GM23338 (cell line): ENCODE results near the gene DRGX.

Experiments used
- ETS1 ChIP-seq: IDR thresholded peaks from 2 replicates; pipeline ENCODE4 v1.6.1; 2016; ENCODE audit warnings: antibody characterized with exemption
- EZH2 ChIP-seq: fragments of 200-600 bp; sonication (generic); IDR thresholded peaks from one replicate; pipeline ENCODE4 v1.8.0; 2017; ENCODE audit warnings: antibody characterized with exemption, mild to moderate bottlenecking, low read depth; ENCODE audit not compliant: unreplicated experiment
- EZH2phosphoT487 ChIP-seq: fragments of 200-600 bp; sonication (generic); IDR thresholded peaks from one replicate; pipeline ENCODE4 v1.8.1; 2018; ENCODE audit warnings: antibody characterized with exemption; ENCODE audit not compliant: unreplicated experiment
- JUNB ChIP-seq: IDR thresholded peaks from one replicate; pipeline ENCODE4 v1.6.1; 2016; ENCODE audit warnings: antibody characterized with exemption; ENCODE audit not compliant: unreplicated experiment
- POLR2AphosphoS5 ChIP-seq: IDR thresholded peaks from 2 replicates; pipeline ENCODE4 v1.6.1; 2016; ENCODE audit warnings: antibody characterized with exemption, low read depth
- REST ChIP-seq: IDR thresholded peaks from one replicate; pipeline ENCODE4 v1.6.1; 2018; ENCODE audit warnings: antibody characterized with exemption; ENCODE audit not compliant: unreplicated experiment
- ZNF114 ChIP-seq: fragments of 250-450 bp; sonication (Bioruptor Pico); IDR thresholded peaks from 2 replicates; pipeline ENCODE4 v1.5.0; 2020; ENCODE audit warnings: mild to moderate bottlenecking, moderate library complexity
- ZNF331 ChIP-seq: fragments of 250-450 bp; sonication (Bioruptor Pico); IDR thresholded peaks from 2 replicates; pipeline ENCODE4 v1.5.0; 2020; ENCODE audit warnings: low read depth, mild to moderate bottlenecking, moderate library complexity
- TF ChIP-seq, protein P1 (sequence below), 2 experiments: fragments of 200-600 bp in 1 of 2; sonication (generic) in 1 of 2; conservative IDR thresholded peaks; 2 replicates each; pipeline versions ENCODE4 v1.5.1 to v1.6.1; 2016 to 2017; ENCODE audit warnings: antibody characterized with exemption in 2 of 2, low read depth in 2 of 2, mild to moderate bottlenecking in 2 of 2, moderate library complexity in 1 of 2

DNA sequence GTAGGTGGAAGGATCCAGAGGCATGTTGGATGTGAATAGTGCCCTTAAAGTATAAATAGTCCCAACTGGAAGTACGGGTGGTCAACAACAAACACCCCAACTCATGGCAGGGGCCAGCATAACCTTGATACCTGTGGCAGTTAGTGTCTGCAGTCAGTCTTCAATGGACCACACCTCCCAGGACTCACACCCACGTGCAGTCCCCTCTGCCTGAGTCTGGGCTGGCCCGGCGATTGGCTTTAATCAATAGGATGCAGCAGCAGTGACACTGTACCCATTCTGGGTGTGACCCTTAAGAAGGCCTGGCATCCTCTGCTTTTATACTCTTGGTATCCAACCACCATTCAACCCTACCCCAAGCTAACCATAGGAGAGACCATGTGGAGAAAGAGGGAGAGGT, 18.6 kb downstream of the DRGX start:
- no peak for TF ChIP-seq POLR2AphosphoS5
- TF ChIP-seq, protein P1, sequence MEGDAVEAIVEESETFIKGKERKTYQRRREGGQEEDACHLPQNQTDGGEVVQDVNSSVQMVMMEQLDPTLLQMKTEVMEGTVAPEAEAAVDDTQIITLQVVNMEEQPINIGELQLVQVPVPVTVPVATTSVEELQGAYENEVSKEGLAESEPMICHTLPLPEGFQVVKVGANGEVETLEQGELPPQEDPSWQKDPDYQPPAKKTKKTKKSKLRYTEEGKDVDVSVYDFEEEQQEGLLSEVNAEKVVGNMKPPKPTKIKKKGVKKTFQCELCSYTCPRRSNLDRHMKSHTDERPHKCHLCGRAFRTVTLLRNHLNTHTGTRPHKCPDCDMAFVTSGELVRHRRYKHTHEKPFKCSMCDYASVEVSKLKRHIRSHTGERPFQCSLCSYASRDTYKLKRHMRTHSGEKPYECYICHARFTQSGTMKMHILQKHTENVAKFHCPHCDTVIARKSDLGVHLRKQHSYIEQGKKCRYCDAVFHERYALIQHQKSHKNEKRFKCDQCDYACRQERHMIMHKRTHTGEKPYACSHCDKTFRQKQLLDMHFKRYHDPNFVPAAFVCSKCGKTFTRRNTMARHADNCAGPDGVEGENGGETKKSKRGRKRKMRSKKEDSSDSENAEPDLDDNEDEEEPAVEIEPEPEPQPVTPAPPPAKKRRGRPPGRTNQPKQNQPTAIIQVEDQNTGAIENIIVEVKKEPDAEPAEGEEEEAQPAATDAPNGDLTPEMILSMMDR (conservative IDR thresholded peaks at IDR 0.05; ENCODE audit: low read depth in 2 of 2): no peak
- no peak for TF ChIP-seq ETS1
- no peak for TF ChIP-seq EZH2
- TF ChIP-seq JUNB: no peak
- no peak for TF ChIP-seq REST
- TF ChIP-seq EZH2phosphoT487: no peak
- TF ChIP-seq ZNF331 (CRISPR knock-in tag): no peak
- no peak for TF ChIP-seq ZNF114 (CRISPR knock-in tag)
